NCI-H1092 (cell line): ENCODE results near the gene GPR21.

Experiments used
- DNase-seq: peaks from one replicate; lab custom pipeline; 2025; lab: John Stamatoyannopoulos, UW

The GPR21 gene, protein sequence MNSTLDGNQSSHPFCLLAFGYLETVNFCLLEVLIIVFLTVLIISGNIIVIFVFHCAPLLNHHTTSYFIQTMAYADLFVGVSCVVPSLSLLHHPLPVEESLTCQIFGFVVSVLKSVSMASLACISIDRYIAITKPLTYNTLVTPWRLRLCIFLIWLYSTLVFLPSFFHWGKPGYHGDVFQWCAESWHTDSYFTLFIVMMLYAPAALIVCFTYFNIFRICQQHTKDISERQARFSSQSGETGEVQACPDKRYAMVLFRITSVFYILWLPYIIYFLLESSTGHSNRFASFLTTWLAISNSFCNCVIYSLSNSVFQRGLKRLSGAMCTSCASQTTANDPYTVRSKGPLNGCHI

DNA sequence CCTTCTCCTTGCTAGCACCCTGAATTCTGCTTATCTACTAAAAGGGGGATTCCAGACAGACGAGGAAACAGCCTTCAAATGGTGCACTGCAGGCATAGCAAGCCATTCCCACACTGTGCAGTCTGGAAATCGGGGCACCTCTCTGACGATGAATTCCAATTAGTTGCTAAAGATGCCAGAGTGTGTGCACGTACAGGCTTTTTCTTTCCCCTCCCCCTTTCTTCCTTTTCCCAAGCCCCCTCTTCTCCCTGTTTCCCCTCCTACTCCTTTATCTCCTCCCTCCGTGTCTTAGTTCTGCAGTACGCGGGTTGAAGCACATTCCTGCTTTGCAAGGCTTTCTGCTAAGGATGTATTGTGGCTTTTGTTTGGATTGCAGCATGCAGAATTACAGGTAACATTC lies at the start of gene GPR21:
Gene GPR21, plus strand, starts transcription at position 316 of the 400 bp plus-strand sequence. CDS start 900 bp downstream, outside the sequence.
- DNase-seq: no peak

DNA sequence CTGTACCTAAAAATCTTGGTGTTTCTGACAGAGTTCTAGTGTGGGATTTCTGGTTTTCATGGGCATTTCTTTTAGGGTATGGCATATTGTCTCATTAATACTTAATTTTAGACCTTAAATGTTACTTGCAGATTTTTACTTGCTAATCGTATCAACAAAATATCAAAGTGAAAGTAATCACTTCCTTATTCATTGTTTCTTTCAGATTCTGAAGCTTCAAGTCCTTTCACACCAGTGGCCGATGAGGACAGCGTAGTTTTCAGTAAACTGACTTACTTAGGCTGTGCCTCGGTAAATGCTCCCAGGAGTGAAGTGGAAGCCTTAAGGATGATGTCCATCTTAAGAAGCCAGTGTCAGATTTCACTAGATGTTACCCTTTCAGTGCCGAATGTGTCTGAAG lies 47.5 kb upstream of the GPR21 start:
- no peak for DNase-seq

DNA sequence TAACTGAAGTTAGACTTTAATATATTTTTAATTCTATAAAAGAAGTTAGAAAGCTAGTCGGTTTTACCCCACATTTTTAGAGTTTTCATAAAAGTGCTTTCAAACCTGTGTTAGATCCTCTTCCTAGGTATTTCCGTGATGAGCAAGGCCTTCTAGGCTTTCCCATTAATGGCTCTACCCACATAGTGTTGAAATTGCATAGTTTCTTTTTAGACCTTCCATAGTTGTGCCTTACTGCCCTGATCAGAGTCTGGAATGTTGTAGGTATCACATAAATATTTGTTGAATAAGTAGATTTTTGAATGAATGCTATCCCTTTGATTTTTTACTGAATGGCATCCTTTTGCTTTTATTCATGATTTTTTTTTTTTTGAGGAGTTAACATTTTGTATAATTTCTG lies 45.3 kb upstream of the GPR21 start:
- no peak for DNase-seq

DNA sequence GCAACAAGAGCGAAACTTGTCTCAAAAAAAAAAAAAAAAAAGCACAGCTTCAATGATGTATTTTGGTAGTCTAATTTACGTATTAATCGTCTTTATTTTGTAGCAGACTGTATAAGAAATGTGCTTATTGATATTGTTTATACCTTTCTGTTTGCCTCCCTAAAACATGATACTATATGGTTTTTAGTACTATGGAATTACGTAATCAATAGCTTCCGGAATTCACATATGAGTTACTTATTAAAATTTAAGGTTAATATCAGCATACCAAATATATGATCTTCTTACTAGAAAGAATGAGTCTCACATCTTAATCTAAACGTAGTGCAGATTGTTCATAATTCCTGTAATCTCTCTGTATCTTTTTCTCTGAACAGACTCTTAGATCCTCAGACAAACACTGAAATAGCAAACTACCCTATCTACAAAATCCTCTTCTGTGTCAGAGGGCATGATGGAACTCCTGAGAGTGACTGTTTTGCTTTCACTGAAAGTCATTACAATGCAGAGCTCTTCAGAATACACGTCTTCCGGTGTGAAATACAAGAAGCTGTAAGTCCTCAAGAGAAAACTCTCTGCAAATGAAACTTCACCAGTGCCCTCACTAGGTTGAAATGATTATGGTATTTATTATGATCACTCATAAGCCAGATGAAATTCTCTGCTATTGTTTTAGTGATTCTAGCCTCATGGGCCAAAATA lies 44.4 kb upstream of the GPR21 start:
- DNase-seq: no peak

DNA sequence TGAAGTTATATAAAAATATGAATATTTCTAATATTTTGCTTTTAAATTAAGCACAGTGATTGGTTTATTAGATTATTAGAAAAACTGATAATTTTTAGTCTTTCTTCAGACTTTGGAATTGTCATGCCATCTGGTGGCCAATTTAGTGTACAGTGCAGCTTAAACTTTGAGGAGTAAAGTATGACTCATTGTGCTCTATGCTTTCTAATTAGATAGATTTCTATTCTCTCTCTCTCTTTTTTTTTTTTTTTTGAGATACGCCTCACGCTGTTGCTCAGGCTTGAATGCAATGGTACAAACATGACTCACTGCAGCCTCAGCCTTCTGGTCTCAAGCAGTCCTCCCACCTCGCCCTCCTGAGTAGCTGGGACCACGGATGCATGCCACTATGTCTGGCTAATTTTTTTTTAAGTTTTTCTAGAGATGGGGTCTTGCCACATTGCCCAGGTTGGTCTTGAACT lies 42.1 kb upstream of the GPR21 start:
- DNase-seq: no peak

DNA sequence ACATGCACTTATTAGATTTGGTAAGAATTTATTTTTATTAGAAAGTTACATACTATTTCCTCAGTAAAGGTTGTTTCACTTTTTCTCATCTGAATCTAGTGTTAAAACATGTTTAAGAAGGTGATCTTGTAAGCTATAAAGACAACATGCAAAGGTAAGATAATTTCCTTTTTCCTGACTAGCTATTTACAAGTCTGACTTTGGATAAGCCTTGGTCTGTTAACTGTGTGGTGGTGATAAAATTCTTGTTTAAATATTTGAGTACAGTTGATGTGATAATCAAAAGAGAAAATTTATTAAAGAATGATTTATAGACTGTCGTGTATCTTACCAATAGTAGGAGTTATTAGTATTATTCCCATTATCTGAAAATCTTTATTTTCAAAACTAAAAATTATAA lies 36.9 kb upstream of the GPR21 start:
- DNase-seq: no peak

DNA sequence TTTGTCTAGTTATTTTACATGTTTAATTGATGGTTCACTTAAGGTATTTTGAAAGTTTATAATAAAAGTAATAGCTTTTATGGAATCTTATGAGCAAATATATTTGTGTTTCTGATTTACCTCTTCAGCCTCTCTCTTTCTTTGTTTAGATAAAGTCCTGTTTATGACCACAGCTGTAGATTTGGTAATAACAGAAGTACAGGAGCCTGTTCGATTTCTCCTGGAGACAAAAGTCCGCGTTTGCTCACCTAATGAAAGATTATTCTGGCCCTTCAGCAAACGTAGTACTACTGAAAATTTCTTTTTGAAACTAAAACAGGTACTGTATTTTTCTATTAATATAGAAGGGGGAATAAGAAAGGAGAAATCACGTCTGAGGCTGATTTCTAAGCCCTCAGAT lies 35.0 kb upstream of the GPR21 start:
- DNase-seq: no peak

DNA sequence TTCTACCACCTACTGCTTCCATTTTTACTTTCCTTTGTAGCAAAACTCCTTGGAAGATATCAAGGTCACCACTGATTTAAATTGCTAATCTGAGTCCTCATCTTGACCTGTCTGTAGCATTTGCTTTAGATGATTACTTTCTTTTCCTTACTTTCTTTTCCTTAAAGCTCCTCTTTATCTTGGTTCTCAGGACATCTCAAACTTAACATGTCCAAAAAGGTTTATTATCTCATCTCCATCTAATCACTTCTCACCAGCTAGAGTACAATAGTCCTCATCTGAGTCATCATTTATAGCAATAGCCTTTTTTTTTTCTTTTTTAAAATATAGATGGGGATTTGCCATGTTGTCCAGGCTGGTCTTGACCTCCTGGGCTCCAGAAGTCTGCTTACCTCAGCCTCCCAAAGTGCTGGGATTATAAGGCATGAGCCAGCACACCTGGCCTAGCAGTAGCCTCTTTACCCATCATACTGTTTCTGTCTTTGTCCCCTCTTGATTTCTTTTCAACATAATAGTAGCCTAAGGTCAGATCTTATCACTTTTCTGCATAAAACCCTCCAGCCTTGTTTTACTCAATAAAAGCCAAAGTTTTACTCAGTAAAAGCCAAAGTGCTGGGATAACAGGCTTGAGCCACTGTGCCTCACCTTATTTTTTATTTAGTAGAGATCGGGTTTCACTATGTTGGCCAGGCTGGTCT lies 32.9 kb upstream of the GPR21 start:
- DNase-seq: no peak

DNA sequence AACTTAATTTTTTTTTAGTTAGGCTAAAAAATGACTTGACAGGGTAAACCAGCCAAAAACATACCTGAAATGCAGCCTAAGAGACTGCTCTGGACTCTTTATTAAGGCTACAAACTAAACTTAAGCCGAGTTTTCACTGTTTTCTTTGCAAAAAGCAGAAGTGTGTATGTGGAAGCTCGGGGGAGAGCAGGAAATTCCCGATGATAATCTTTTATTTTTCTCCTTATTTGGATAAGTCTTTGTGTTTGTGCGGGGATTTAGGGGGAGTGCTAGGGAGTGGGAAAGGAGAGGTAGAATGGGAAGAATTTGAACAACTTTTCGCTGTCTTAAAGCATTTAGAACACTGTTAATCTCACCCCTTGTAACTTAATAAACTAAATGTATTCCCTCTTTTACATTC lies 30.7 kb upstream of the GPR21 start:
- DNase-seq: no peak

DNA sequence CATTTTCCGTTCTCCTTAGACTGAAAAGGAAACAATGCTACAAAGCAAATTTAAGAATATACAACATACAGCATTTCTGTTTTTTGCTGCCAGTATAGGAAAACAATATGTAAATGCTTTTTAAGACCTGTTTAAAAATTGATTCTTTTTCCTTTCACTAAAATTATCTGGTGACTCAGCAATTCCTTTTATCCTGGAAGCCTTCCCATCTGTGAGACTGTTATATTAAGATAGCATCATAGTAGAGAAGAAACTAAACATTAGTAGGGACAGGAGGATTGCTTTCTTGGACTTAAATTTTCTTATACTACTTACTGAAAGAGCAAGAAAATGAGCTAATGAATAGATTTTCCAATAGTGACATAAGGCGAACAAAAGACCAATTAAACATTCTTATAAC lies 30.0 kb upstream of the GPR21 start:
- DNase-seq: no peak

DNA sequence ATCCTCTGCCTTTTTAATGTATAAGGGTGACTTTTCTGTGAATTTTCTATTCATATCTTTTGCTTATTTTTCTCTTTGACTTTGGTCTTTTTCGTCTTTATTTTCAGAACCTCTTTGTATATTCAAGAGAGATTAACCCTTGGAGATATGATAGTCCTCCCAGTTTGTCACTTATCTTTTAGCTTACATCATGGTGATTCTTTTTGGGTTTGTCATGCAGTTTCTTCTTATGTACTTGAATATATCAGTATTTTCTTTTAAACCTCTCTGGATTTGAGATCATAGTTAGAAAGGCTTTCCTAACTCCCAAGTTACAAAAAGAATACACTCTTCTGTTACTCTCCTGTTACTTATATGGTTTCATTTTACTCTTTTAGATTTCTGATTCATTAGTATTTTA lies 27.5 kb upstream of the GPR21 start:
- no peak for DNase-seq

DNA sequence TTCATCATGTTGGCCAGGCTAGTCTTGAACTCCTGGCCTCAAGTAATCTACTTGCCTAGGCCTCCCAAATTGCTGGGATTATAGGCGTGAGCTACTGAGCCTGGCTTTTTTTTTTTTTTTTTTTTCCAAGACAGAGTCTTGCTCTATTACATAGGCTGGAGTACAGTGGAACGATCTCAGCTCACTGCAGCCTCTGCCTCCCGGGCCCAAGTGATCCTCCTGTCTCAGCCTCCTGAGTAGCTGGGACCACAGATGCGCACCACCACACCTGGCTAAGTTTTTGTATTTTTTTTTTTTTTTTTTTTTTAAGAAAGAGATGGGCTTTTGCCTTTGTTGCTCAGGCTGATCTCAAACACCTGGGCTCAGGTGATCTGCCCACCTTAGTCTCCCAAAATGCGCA lies 26.2 kb upstream of the GPR21 start:
- no peak for DNase-seq

DNA sequence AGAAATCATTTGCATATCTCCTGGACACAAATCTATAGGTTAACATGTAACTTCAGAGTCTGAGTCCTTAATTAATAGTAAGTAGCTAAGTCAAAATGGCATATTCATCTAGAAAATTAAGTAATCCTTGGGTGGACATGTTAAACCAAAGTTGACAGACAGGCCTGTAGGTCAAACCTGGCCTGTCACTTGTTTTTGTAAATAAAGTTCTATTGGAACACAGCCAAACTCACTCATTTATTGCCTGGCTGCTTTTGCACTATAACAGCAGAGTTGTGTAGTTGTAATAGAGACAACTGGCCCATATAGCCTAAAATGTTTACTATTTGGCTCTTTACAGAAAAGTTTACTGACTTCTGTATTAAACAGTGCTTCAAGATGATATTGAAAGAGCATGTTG lies 24.6 kb upstream of the GPR21 start:
- DNase-seq: no peak

DNA sequence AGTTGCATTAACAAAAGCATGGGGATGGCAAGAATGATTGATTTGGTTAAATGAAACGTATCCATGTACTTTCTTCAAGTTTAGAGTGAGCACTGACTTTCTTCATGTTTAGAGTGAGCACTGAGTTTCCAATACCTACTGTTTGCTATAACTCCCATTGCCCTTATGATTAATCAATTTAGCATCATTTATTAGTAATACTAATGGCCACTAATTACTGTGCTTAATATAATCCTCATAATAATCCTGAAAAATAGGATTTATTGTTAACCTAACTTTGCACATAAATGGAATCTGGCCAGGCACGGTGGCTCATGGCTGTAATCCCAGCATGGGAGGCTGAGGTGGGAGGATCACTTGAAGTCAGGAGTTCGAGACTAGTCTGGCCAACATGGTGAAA lies 22.1 kb upstream of the GPR21 start:
- no peak for DNase-seq

DNA sequence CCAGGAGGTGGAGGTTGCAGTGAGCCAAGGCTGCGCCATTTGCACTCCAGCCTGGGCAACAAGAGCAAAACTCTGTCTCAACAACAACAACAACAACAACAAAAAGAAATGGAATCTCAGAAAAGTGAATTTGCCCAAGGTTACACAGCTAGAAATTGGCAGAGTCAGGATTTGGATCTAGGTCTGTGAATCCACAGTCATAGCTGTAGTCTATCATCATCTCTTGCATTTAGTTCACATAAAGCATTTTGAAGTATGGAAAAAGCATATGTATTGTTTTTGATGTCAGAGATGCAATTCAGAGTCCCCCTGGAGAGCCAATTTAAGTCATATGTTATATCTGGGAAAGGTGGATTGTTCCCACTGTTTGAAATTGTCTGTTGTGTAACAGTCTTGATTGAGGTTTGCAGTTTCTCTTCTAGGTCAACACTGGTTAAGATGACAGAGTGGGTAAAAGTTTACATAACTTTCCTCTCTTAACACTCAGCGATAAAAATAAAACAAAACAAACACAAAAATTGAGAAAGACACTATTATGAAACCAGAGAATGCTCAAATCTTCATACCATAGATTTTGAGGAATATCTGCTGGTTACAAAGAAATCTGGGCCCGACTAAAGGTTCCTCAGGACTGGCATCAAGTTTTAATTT lies 21.5 kb upstream of the GPR21 start:
- no peak for DNase-seq

DNA sequence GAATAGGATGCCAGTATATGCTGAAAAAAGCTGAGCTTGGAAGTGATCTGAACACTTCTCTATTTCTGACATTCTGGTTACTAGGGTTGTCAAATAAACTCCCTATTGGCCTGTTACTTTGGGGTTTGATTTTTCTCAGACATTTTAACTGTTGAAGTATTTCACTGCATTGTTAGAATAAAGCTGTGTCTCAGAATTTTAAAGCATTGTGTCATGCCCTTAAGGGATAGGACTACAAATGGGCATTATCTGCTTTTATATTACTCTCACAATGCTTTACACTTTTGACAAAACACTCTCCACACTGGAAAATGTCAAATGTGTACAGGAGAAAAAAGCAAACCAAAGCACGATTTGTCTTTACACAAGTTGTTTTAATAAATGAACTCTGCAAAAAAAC lies 16.8 kb upstream of the GPR21 start:
- no peak for DNase-seq

DNA sequence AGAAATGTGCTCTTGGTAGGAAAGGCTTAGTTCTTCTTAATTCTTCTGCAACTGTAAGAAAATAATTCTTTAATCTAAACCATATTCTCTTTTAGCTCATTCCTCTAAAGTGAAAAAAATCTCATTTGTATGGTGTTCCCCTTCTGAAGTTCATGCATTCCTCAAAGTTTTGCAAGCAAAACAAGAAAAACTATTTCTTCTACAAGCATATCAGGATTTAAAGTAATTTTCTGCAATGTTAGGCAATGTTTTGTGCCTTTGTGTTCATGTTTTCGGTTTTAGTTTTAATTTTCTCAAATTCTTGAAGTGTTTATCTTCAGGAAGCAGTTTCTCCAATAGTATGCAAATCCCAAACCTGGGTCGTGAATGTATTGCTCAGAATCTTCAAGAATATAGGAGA lies 12.7 kb upstream of the GPR21 start:
- DNase-seq: no peak

DNA sequence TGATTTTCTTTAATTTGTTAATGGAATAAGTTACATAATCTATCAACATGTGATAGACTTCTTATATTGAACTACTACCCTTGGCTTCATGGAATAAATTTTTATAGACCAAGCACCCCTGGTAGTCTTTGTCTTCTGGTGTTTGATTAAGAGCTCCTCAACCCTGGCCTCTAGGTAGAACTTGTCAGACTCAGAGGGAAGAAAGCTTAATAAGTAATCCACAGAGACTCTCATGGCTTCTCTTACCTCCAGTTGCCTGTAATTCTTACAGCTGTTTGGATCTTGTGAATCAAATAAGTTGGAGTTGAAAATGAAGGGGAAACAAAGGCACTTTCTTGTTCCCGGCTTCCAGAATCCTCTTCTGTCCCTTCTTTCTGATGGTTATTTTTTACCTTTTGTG lies 7.0 kb upstream of the GPR21 start:
- no peak for DNase-seq

DNA sequence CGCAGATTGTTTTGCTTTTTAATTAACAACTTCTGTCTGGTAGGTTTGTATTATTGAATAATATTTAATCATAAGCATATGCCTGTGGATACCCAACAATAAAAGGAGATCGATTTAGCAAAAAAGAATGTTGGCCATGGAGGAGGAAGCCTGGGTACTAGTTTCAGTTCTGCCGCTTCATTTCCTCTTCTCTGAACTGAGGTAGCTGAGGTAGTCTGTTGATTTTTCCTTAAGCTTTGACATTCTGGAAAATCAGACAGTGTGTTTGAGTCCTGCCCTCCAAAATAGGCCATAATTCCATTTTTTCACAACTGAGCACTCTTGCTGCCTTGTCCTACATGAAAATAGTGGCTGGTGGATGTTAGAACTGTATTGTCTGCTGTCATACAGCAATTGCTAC lies 6.0 kb upstream of the GPR21 start:
- DNase-seq: no peak

DNA sequence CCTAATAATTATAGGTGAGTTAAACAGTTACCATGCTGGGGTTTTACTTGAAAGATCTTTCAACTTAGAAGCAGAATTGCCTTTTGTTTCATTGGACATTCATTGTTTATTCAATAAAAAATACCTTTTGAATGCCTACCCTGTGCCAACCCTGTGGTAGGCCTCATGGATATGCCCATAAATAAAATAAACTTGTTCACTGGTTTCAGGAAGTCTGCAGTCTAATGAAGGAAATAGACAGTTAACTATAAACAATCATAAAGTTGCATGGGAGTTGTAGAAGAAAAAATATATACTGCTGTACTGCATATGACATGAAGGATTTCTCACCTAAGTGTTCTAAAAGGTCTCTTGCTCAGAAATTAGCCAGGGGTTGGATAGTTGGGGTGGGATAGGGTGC lies 5.3 kb upstream of the GPR21 start:
- DNase-seq: no peak

DNA sequence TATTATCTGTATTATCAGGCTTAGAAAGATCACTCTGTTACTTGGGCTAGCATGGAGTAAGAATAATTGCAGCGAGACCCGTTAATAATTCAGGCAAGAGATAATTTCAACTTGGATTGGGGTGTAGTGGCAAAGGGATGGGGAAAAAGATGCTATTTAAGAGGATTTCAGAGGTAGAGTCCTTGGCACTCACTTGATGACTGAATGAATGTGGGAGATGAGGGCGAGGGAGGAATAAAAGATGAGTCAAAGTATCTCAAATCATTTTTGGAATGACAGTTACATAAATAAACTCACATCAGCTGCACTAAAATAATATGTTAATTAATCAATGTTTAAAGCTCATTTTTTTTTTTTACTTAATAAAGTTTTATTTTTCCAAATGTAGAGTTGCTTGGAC lies 4.5 kb upstream of the GPR21 start:
- no peak for DNase-seq

DNA sequence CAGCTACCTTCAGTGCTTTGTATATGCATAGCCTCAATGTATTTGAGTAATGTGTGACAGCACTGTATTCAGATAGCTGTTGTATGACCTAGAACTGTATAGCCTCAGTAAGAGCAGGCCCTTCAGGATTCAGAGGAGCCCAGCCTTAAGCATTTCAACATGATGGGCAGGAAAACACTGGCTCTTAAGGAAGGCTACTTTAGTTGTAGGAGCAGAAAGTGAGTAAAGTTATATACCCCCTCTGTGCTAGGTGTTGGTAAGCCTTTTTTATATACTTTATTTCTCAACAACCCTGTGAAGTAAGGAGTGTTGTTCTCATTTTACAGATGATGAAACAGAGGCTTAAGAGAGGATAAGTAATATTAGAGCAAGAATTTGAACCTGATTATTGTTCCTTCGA lies 1.5 kb upstream of the GPR21 start:
- no peak for DNase-seq
